Measurements from ENCODE around the gene G0S2.
A peak's percentile ranks its signal among the peaks of the same experiment; 100 is the strongest.

Gene G0S2

GRCh38 chr1:209710847-209711246 is 35.6 kb downstream of the G0S2 start:
- Mint-ChIP-seq H3K27me3 (no peaks in the 10 kb centered on the region), H3K36me3 (peaks cover 7% of the 10 kb centered on the region), H3K9me3 (ENCODE audit: low read depth) (no peaks in the 10 kb centered on the region), H3K4me1 (ENCODE audit: low read depth) (peaks cover 21% of the 10 kb centered on the region), H3K4me3 (no peak overlapping the region), H3K27ac (no peak overlapping the region)

- Mint-ChIP-seq H3K27ac (peak overlapping the region; percentile 4), H3K4me3 (peak overlapping the region; percentile 2), H3K36me3 (peaks cover 10% of the 10 kb centered on the region), H3K27me3 (no peaks in the 10 kb centered on the region), H3K4me1 (ENCODE audit: low read depth) (peaks cover 33% of the 10 kb centered on the region), H3K9me3 (ENCODE audit: low read depth) (no peaks in the 10 kb centered on the region)
Observed at GRCh38 chr1:209714338-209714737, 39.1 kb downstream of the G0S2 start.

- H3K27me3 Mint-ChIP-seq = no peaks in the 10 kb centered on the region
- no peak overlapping the region for H3K4me3 Mint-ChIP-seq
- H3K27ac Mint-ChIP-seq = peak overlapping the region; percentile 17
- peaks cover 11% of the 10 kb centered on the region for H3K36me3 Mint-ChIP-seq
- H3K9me3 Mint-ChIP-seq (ENCODE audit: low read depth) = no peaks in the 10 kb centered on the region
- peaks cover 27% of the 10 kb centered on the region for H3K4me1 Mint-ChIP-seq (ENCODE audit: low read depth)
Observed at GRCh38 chr1:209715314-209715713, 40.1 kb downstream of the G0S2 start.

- H3K4me3 Mint-ChIP-seq = no peak overlapping the region
Observed at GRCh38 chr1:209717818-209718217, 42.6 kb downstream of the G0S2 start.

GRCh38 chr1:209720326-209720725 is 45.1 kb downstream of the G0S2 start:
- Mint-ChIP-seq H3K9me3 (ENCODE audit: low read depth) (no peaks in the 10 kb centered on the region), H3K36me3 (peaks cover 12% of the 10 kb centered on the region), H3K4me1 (ENCODE audit: low read depth) (peaks cover 43% of the 10 kb centered on the region), H3K27ac (no peak overlapping the region), H3K27me3 (no peaks in the 10 kb centered on the region), H3K4me3 (no peak overlapping the region)

More at GRCh38 chr1:209717818-209718217, 42.6 kb downstream of the G0S2 start:
- Mint-ChIP-seq H3K27ac (peak overlapping the region; percentile 72), H3K9me3 (ENCODE audit: low read depth) (no peaks in the 10 kb centered on the region), H3K27me3 (no peaks in the 10 kb centered on the region), H3K4me1 (ENCODE audit: low read depth) (peaks cover 22% of the 10 kb centered on the region), H3K36me3 (peaks cover 11% of the 10 kb centered on the region)

GRCh38 chr1:209720826-209721225 is 45.6 kb downstream of the G0S2 start:
- peak overlapping the region; percentile 67 for H3K27ac Mint-ChIP-seq
- peaks cover 13% of the 10 kb centered on the region for H3K36me3 Mint-ChIP-seq
- H3K27me3 Mint-ChIP-seq = no peaks in the 10 kb centered on the region
- H3K9me3 Mint-ChIP-seq (ENCODE audit: low read depth) = no peaks in the 10 kb centered on the region
- peaks cover 43% of the 10 kb centered on the region for H3K4me1 Mint-ChIP-seq (ENCODE audit: low read depth)
- H3K4me3 Mint-ChIP-seq = no peak overlapping the region

GRCh38 chr1:209721323-209721722 is 46.1 kb downstream of the G0S2 start:
- H3K27ac Mint-ChIP-seq = peak overlapping the region; percentile 51
- H3K4me3 Mint-ChIP-seq = no peak overlapping the region
- no peaks in the 10 kb centered on the region for H3K9me3 Mint-ChIP-seq (ENCODE audit: low read depth)
- no peaks in the 10 kb centered on the region for H3K27me3 Mint-ChIP-seq
- H3K4me1 Mint-ChIP-seq (ENCODE audit: low read depth) = peaks cover 39% of the 10 kb centered on the region
- H3K36me3 Mint-ChIP-seq = peaks cover 13% of the 10 kb centered on the region

GRCh38 chr1:209723265-209723664 is 48.1 kb downstream of the G0S2 start:
- no peaks in the 10 kb centered on the region for H3K9me3 Mint-ChIP-seq (ENCODE audit: low read depth)
- H3K27me3 Mint-ChIP-seq = no peaks in the 10 kb centered on the region
- peaks cover 44% of the 10 kb centered on the region for H3K4me1 Mint-ChIP-seq (ENCODE audit: low read depth)
- H3K36me3 Mint-ChIP-seq = peaks cover 15% of the 10 kb centered on the region
- peak overlapping the region; percentile 100 for H3K27ac Mint-ChIP-seq
- H3K4me3 Mint-ChIP-seq = no peak overlapping the region

GRCh38 chr1:209723756-209724693 is 48.8 kb downstream of the G0S2 start:
- Mint-ChIP-seq H3K9me3 (ENCODE audit: low read depth) (no peaks in the 10 kb centered on the region), H3K27ac (peak overlapping the region; percentile 100), H3K36me3 (peaks cover 15% of the 10 kb centered on the region), H3K4me1 (ENCODE audit: low read depth) (peaks cover 44% of the 10 kb centered on the region), H3K27me3 (no peaks in the 10 kb centered on the region), H3K4me3 (peak overlapping the region; percentile 80)
